DMS79 treated with DMSO at 0.1 percent for 48 hours (cell line): Measurements from ENCODE around the gene RNF11.
A peak's percentile ranks its signal among the peaks of the same experiment; 100 is the strongest.

Experiments
- DNase-seq: peaks from one replicate; lab custom pipeline; 2025; lab: John Stamatoyannopoulos, UW

The RNF11 gene

GRCh38 chr1:51296383-51297357, 60.6 kb downstream of the RNF11 start:
- peak; percentile 73 for DNase-seq

DNA sequence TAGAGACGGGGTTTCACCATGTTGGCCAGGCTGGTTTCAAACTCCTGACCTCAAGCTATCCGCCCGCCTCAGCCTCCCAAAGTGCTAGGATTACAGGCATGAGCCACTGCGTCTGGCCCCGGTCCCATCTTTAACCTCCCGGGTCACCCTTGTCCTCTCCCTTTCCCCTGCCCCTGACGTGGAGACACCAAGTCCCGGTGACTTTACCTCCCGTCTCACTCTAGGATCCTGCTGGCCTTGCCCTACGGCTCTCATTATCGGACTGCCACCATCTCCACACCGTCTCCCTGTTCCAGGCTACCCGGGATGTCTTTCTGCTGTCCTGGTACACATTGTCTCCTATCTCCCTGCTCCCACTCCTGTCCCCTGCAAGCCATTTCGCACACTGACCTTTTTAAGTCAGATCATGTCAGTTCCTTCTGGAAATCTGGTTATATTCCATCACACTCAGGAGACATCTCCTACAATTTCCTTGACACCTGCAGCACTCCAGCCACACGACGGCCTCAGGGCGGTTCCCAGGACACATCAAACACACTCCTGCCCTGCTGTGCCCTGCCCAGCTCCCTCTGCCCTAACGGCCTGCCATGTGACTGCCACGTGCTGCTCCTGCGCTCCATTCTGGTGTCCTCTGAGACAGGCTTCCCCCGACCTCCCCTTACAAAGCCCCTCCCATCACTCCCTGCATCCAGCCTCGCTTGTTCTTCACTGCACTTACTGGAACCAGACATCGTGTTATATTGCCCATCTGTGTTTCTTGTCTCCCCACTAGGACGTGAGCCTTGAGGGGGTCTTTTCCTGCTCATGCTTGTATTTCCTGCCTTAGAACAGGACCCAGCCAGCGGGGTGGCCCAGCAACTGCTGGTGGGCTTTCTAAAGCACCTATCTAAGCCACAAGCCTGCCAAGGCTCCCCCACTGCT, 61.6 kb downstream of the RNF11 start:
- DNase-seq: no peak

GRCh38 chr1:51298322-51298705, 62.2 kb downstream of the RNF11 start:
- DNase-seq: no peak

- DNase-seq: no peak
Measured at GRCh38 chr1:51299185-51299885, 63.3 kb downstream of the RNF11 start.

DNA sequence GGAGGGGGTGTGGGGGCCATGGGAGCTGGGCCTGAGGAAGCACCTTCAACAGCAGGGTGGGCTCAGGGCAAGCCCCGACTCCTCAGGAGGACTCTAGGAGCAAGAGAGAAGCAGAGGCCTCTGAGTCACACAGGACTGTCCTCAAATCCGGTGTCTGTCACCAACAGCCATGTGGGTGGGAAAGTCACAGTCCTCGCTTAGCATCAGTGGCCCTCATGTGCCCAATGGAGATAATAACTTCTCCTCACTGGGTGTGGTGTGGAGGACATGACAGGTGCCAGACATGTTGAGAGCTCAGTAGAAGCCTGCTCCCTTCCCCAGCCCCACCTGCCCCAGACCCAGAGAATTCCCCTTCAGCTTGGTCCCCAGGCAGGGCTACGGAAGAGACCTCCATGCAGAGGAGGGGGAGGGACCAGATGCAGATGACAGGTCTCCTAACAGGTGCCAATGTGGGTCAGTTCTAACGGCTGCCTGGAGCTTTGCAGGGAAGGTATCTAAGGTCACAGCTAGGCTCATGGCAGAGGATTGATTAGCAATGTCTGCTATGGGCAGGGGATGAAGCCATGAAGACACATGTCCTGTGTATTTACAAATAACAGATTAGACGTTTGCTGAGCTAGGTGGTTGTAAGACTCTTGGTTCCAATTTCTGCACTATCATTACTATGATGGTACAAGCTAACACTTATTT, 64.1 kb downstream of the RNF11 start:
- no peak for DNase-seq

DNA sequence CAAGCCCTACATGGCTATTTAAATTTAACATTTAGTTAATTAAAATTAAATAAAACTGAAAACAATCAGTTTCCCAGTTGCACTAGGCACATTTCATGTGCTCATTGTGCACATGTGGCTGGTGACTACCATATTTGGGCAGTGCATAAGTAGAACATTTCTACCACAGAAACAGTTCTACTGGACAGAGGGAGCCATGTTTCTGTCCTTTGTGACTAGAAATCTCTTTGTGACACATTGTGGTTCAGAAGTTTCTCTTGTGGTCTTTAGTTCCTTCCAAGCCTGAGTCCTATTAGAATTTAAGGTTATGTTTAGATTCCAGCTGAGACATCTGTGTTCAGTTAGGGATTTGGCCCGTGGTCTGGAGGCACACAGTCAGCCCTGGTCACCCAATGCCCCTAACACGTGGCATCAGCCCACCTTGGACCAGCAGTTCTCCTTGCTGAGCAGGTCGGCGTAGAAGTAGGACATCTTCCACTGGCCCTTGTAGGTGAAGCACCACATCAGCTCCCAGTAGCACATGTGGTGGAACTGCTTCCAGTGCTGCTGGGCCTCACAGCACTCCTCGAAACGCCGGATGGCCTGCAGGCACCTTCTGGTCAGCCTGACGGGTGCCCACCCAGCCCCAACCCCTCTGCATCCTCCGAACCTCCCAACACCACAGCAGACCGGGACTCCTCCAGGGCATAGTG, 65.2 kb downstream of the RNF11 start:
- no peak for DNase-seq

GRCh38 chr1:51301844-51302162, 65.7 kb downstream of the RNF11 start:
- DNase-seq: no peak

DNA sequence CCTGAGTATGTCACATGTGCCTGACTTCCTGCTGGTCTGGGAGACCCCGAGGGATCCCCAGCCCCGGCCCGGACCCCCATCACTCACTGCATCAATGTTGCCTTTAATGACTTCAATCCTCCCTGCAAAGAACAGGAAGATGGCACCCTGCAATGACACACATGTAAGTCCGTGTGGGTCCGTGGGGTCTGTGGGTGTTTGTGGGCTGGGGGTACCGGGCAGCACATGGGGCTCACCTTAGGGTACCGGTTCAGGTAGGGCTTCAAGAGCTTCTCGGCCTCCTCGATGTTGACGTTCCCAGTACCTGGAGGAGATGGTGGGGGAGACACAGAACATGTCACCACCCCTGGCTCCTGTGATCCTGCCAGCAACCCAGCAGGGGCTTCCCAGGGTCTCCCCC, 66.2 kb downstream of the RNF11 start:
- DNase-seq: no peak

- DNase-seq: no peak
Measured at GRCh38 chr1:51302746-51303145, 66.7 kb downstream of the RNF11 start.

DNA sequence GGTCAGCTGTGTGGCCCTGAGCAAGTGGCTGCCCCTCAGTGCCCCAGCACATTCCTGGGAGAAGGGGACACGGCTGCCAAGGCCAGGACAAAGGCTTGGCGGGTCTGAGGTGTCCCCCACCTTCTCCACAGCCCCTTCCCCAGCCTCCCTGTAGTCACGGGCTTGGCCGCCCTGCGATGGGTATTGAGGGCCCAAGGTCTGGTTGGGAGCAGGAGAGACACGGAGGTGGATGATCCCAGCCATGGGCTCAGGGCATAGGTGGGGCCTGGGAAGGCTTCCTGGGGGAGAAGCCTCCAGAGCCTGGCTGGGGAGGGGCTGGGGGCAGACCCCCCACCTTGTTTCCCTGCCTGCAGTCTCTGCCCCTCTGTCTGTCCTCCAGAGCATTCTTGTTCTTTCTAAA, 67.2 kb downstream of the RNF11 start:
- DNase-seq: no peak

GRCh38 chr1:51303751-51304251, 67.7 kb downstream of the RNF11 start:
- no peak for DNase-seq

- no peak for DNase-seq
Measured at GRCh38 chr1:51304360-51304759, 68.3 kb downstream of the RNF11 start.

GRCh38 chr1:51305371-51305823, 69.3 kb downstream of the RNF11 start:
- no peak for DNase-seq

- DNase-seq: no peak
Measured at GRCh38 chr1:51306950-51307349, 70.9 kb downstream of the RNF11 start.

DNA sequence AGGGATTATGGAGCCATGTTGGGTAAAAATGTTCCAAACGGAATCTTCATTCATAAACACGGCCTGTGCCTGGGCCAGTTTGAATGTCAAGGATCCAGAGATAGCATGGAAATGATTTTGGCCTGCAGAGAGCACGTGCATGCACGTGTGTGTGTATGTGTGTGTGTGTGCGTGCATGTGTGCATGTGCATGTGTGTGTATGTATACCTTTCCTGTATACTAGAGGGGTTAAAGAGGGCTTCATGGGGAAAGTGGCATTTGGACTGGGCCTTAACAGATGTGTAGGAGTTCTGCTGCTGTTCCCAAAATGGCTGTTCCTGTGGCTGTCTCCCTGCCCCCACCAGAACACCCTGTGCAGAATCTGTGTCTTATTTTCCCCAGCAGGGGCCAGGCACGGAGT, 72.6 kb downstream of the RNF11 start:
- DNase-seq: no peak

DNA sequence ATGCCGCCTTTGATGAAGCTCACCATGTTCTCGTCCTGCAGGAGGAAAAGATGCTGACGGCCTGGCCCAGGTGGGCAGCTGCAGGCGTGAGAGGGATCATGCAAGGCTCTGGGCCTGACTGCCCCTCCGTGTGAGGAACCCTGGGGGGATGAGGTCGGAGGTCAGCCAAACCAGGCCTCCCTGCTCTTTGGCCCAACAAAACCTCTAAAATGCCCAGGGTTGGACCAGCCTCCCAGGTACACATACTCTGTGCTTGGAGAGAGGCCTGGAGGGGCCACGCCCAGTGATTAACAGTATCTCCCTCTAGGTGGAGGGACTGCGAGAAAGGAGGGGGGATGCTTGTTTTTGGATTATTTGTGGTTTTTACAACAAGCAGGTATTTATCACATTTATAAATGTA, 73.2 kb downstream of the RNF11 start:
- no peak for DNase-seq

GRCh38 chr1:51310871-51311613, 75.0 kb downstream of the RNF11 start:
- DNase-seq: no peak

GRCh38 chr1:51311826-51312225, 75.8 kb downstream of the RNF11 start:
- no peak for DNase-seq

DNA sequence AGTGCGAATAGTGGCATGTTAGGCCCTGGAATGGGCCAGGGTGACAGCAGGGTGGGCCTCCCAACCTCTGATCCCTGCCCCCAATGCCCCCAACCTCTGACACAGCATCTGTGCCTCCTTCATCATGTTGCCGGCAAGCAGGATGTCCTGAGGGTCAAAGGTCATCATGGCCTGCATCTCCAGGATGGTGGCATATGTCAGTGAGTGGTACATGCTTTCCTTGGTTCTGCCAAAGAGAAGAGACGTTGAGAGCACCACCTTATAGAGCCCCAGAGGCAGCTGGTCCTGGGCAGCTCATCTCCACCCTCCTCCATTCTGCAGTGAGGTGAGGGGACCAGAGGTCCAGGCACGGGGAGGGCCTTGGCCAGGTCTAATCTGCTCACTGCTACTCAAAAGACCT, 76.6 kb downstream of the RNF11 start:
- DNase-seq: no peak

DNA sequence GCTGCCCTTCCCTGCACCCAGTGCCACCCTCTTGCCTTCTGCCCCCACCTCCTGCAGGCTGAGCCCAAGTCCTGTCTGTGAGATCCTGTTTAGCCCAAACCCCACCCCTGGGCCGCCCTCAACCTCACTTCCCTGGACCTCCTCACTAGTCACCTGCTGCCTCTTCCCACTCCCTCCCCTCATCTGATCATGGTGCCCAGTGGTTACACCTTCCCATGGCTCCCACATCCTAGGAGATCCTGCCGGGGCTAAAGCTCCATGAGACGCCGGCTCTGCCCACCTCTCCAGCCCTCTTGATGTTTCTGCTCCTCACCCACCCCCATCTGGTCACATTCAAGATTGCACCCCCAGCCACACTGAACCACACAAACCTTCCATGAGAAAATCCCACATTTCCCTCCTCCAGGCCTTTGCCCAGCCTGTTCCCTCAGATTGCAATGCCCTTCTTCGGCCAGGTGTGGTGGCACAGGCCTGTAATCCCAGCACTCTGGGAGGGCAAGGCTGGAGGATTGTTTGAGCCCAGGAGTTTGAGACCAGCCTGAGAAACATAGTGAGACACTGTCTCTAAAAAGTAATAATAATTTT, 77.3 kb downstream of the RNF11 start:
- no peak for DNase-seq
